HG03575 (cell line): ENCODE results near the gene AXIN1.

ENCODE experiments used
- ATAC-seq: cut with Tn5 transposase; IDR thresholded peaks from one replicate; pipeline ENCODE4 v1.9.1; 2021; ENCODE audit not compliant: unreplicated experiment, insufficient number of reproducible peaks, low FRiP score; ENCODE audit errors: extremely low read depth

The AXIN1 gene

DNA sequence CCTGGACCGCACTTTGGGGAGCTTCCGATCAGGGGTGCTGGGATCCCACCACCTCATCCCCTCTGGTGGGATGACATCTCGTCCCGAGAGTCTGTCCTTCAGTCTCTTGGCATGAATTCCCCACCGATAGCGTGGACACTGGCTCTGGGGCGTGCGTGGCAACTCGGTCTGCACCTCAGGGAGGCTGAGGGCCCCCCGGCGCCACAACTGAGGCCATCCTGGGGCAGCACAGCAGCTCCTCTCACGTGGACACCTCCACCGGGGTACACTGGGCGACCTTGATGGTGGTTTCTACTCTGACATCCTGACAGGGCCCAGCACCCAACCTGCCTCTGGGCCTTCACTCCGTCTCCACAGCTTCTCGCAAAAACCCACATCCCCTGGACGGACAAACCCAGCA is 61.0 kb downstream of the AXIN1 start:
- ATAC-seq = no peak

DNA sequence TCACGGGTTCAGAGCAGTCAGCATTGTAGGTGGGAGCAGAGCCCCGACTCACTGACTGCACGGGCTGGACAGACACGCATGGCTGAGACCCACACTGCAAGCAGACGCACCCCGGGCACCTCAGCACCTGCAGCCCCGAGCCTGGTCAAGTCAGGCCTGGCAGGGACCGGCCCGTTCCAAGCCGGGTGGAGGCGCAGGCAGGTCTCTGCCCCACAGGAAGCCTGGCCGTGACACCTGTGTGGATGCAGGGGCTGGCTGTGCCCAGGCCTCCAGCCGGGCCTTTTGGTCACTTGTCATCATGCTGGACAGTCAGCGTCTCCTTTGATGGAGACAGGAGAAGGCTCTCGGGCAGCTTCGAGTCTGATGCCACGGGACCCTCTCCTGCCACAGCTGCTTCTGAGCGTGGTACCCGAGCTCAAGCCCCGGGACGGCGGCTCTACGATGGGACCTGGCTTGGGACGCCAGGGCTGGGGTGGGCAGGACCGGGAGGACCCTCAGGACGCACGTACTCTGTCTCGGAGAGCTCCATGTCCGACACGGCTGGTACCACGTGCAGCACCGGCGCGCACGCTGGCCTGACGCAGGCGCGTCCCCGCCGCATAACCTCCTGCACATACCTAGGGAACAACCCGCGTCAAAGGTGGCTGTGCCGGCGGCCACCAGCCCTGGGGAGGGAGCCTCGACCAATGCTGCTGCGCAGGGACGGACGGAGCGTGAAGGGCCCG is 61.7 kb downstream of the AXIN1 start:
- ATAC-seq = no peak

DNA sequence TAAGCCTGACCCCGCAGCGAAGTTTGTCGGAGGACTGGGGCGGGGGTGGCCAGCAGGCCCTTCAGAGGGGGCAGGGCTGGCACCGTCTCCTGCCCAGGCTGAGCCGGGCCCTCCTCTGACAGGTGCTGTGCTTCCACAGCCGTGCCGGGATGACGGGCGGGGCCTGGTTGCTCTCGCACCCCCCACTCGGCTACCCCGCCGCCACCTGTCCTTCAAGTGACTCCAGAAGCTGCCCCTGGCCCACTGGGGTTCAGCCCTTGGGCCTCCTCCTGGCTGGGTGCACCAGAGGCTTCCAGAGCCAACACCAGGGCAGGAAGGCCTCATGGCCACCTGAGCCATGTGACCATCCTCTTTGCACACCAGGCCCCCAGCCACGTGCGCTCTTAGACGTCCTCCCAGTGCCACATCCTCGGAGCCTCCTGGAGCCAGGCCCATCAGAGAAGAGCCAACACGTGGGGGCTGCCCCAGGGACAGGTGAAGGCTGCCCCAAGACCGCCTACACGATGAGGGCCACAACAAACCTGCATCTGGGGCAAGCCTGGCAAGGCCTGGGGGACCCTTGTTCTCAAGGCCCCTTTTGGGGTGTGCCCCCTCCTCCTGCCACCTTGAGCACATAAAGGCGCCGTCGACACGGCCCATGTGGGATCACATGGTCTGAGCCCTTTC is 62.4 kb downstream of the AXIN1 start:
- no peak for ATAC-seq

- ATAC-seq = no peak
These were observed 63.0 kb downstream of the AXIN1 start for GRCh38 chr16:289395-289997.

- no peak for ATAC-seq
These were observed 64.3 kb downstream of the AXIN1 start for GRCh38 chr16:287981-288920.

- ATAC-seq = no peak
These were observed 65.2 kb downstream of the AXIN1 start for GRCh38 chr16:287298-287811.

- ATAC-seq = no peak
These were observed 65.8 kb downstream of the AXIN1 start for GRCh38 chr16:286491-287297.

GRCh38 chr16:285146-286055 is 67.1 kb downstream of the AXIN1 start:
- no peak for ATAC-seq

- ATAC-seq = no peak
These were observed 68.1 kb downstream of the AXIN1 start for GRCh38 chr16:284204-285120.

- ATAC-seq = no peak
These were observed 69.3 kb downstream of the AXIN1 start, which contains the start of gene PDIA2 for GRCh38 chr16:283033-283805. Gene PDIA2, plus strand, starts transcription at chr16:283164. Its CDS starts 6 bp downstream, at chr16:283170.

GRCh38 chr16:282491-282890 is 70.0 kb downstream of the AXIN1 start:
- no peak for ATAC-seq

DNA sequence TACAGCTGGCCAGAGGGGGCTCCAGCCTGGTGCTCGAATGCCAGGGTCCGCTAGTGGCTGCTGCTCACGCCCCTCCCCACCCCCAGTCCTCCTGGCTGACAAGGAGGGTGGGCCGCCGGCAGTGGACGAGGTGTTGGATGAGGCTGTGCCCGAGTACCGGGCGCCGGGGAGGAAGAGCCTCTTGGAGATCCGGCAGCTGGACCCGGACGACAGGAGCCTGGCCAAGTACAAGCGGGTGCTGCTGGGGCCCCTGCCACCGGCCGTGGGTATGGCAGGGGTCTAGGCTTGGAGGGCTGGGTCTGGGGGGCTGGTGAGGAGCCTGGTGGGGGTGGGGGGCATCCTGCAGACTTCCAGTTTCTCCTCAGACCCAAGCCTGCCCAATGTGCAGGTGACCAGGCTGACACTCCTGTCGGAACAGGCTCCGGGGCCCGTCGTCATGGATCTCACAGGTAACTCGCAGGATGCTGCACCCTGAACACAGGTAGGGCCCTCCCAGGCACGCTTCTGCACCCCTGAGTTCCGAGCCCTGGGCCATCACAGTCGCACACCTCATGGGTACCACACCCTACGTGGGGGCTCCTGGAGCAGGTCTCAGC is 70.8 kb downstream of the AXIN1 start:
- ATAC-seq = no peak

GRCh38 chr16:280991-281659 is 71.4 kb downstream of the AXIN1 start:
- no peak for ATAC-seq

- ATAC-seq = no peak
These were observed 72.0 kb downstream of the AXIN1 start, which contains the start of gene ARHGDIG for GRCh38 chr16:280552-280951. Gene ARHGDIG, plus strand, starts transcription at chr16:280591. Its CDS starts 90 bp downstream, at chr16:280681.

DNA sequence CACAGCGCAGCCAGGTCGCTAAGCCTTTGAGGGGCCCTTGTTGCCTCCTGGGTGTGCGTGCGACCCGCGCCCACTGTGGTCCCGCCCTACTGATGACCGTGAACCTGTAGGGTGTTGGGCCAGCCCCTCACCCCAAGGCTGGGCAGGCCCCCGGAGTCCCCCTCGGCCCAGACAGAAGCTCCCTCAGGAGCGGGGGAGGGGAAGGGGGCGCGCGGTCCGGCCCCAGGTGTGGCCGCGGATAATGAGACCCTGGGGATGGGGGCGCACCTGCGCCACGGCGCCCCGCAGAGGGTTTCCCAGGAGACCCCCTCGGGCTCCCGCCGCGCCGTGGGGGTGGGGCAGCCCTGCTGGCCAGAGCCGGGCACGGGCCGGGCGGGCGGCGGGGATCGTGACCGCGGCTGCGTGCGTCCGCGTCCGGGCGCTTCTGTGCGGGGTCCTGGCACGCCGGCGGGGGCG is 72.5 kb downstream of the AXIN1 start:
- ATAC-seq = no peak
